CD4-positive, alpha-beta T cell treated with Interleukin-4 for 4 hours (primary cell): Measurements from ENCODE around the gene SSBP1.
"Not testable (repeated sequence)": the region's sequence is repeated elsewhere in the genome, so short reads cannot be mapped to it uniquely, and the experiment has no call there.

Experiments used
- DNase-seq: peaks from one replicate; pipeline ENCODE4 v3.0.0-alpha.2; 2020

Gene SSBP1

DNA sequence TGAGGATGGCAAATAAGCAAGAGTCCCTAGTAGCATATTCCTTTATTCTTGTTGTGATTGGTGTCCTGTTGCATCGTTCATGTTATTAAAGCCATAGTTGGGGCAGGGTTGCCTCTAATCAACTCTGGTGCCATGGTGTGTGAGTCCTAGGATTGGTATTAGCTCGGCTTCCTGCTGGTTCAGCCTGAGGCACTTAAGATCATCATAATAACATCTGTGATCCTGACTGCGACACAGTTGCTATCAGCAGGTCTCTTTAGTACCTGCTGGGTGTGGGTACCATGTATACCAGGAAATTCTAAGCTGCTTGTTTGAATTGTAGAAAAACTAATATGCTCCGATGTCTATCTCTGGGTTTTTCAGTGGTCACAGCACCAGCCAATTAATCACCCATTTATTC lies 28.4 kb upstream of the SSBP1 start:
- DNase-seq = no peak

DNA sequence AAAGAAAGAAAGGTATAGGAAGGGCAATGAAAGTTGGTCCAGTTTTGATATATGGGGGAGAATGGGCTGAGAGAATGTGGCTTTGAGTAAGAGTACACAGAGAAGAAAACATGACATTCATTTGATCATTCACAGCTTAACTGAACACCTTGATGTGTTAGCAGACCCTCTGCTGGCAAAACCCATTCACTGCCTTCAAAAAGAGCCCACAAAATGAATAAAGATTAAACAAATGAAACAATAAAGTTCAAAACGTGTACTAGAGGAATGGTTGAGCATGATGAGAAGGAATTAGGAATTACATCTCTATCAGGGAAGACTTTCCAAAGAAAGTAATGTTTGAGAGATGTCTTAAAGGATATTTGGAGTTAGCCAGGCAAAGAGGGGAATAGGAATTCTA lies 27.9 kb upstream of the SSBP1 start:
- DNase-seq = peak; percentile 8

DNA sequence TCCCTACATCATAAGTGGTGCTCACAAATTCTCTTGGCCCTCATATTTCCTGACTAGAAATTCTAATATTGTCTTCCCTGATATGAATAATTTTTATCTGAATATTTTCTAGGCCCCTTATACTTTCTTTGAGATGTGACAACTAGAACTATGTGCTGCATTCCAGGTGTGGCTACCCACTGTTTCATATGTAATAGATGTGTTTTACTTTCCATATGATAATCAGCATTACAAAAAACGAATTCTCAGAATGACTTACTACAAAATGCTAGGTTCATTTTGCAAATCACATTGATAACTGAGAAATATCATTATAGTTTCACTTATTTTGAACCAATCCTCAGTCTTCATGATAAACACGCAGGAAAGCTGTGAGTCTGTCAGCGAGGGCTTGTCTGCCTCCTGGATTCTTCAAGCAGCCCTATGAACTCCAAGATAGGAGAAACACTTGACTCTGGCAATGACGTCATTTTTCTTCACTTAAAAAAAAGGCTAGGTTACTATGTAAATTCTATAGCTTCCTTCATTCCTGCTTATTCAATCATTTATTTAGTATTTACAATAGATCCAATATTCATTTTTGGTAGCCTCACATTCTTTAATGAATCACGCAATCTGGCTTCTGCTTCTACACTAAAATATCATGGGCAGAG lies 25.4 kb upstream of the SSBP1 start:
- no peak for DNase-seq

DNA sequence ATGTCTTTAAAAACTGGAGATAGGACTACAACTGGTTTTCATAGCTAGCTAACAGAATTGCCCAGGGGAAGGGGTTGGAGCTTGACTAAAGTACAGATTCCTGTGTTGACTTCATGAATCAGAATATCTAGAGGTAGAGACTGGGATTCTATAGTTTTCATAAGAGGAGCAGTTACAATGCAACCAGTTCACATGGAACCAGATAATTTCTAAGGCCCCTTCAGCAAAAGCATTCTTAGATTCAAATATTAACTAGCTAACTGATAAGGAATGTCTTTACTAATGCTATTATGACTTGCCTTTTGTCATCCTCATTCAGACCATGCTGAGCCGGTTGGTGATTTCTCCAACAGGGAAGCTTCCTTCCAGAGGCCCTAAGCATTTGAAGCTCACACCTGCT lies 24.3 kb upstream of the SSBP1 start:
- no peak for DNase-seq

DNA sequence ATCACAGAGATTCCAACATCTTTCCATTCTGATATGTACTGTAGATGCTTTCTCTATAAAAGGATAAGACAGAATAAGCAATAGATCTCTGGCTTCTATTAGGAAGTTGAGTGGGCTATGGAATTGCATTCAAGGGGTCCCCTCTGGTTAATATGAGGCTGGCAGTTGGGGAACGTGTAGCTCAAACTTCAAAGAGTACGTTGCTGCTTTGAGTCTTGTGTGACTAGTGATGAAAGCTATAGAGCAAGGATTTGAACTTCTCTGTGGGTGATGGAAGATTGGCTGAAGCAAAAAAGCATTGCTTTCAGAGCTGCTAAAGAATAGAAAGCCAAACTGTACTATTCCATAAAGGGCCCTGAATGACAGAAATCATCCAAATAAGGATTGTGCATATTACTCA lies 23.6 kb upstream of the SSBP1 start:
- no peak for DNase-seq

DNA sequence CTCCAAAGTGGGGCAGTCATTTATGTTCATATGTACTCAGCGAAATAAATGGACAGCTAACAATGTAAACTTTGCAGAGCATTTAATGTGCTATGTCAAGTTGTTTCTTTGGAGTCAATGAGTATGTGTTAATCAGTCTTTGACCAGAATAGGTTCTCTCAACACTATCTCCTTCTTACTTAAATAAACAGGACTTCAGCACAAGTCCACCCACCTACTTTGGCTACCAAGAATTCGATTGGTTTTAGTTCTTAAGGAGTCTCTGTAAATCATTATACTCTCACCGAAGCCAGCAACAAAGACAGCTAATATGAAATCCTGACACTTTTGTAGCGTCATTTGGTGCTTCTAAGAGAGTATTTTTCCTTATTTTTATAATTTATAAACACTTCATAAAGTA lies 23.1 kb upstream of the SSBP1 start:
- no peak for DNase-seq

DNA sequence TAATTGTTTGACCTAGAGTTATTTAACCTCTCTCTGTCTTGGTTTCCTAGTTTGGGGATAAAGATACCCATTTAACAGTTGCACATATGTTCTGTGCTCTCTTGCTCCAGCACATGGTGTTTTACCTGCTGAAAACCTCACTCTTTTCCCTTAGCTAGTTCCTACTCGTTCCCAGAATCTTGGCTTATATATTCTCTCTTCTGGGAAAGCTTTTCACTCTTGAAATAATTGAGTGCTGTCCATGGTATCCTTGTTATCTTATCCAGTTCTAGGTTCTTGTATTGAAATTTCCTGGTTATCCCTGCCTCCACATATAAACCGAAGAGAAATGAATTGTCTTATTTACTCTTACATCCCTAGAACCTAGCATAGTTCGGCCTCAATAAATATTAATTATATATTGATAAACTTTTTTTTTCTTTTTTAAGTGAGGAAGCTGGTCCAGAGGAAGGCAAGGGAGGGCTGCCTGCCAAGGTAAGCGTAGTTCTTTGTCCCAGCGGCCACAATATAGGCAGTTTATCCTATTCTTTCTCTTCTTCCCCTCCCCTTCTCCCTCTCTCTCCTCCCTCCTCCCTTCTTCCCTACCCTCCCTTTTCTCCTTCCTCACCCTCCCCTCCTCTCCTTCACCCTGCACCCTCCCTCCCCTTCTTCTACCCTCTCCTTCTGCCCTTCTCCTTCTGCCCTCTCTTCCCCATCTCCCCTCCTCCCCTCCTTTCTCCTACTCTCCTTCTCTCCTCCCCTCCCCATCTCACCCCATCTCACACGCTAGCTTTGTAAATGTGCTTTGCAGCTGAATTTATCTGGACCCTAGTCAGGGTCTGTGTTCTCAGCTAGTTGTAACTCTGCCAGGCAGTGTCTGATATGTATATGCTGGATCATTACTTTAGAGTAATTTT lies 22.1 kb upstream of the SSBP1 start:
- DNase-seq = no peak

DNA sequence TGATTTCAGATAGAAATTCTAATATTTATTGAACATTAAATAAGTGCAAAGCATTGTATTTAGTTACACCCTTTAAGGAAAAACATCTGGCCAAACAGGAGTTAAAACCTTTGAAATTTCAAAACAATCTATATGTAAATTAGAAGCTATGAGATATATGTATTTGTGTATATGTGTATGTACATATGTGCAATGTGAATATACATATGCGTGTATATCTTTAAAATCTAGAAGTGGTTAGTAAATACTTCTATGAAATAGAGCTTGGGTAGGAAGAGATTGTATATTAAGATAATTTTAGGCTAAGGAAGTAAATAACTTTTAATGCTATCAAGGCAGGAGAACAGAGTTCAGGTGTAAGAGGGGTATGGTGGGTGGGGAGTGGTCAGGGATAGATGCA lies 20.7 kb upstream of the SSBP1 start:
- no peak for DNase-seq

DNA sequence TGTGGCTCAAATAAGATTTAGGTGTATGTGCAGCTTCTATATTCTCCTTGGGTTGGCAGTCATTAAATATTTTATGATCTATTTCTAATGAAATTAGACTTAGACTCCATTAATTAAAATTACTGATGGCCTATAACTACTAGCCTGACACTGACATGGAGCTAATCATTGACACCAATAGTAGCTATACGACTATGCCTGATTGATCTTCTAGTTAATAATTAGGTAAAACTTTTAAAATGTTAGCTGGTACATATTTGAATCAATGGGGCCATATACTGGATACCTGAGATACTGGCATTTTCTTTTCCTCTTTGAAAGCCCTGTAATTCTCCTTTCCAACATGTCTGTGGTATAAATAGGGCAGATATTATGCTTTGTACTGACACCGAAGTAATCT lies 15.6 kb upstream of the SSBP1 start:
- DNase-seq = no peak

DNA sequence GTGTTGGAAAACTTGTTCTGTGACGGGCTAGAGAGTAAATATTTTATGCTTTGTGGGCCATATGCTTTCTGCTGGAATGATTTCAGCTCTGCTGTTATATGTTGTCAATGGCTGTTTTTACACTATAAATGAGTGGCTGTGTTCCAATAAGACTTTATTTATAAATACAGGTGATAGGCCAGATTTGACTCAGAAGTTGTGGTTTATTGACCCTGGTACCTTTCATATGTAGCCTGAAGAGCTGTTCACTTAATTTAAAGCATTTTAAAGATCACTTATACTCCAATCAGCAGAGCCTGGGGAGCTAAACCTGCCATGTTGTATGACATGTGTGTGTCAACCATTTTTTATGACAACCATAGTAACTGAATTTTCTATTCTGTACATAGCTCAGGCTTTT lies 9.1 kb upstream of the SSBP1 start:
- DNase-seq = no peak

DNA sequence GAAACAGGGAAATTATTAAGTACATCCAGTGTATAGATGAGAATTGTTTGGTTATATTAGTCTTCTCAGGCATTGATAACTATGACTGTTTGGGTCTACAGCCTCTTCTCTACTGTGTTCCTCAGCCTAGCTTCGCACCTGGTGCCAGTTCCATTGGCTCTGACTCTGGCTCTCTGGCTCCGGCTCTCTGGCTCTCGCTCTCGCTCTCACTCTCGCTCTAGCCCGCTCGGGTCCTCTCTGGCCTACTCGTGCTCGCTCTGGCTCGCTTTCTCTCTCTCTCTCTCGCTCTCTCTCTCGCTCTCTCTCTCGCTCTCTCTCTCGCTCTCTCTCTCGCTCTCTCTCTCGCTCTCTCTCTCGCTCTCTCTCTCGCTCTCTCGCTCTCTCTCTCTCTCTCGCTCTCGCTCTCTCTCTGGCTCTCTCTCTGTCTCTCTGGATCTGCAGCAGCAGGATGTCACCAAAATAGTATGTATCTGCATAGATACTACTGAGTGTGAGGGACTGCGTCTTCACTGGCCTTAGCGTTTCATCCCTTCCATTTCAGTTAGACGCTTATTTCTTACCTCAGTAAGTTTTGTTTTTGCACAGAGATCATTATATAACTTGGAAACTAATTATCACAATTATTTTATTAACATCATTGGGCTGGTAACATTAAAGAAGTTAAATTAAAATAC lies 6.5 kb upstream of the SSBP1 start:
- DNase-seq = no peak

DNA sequence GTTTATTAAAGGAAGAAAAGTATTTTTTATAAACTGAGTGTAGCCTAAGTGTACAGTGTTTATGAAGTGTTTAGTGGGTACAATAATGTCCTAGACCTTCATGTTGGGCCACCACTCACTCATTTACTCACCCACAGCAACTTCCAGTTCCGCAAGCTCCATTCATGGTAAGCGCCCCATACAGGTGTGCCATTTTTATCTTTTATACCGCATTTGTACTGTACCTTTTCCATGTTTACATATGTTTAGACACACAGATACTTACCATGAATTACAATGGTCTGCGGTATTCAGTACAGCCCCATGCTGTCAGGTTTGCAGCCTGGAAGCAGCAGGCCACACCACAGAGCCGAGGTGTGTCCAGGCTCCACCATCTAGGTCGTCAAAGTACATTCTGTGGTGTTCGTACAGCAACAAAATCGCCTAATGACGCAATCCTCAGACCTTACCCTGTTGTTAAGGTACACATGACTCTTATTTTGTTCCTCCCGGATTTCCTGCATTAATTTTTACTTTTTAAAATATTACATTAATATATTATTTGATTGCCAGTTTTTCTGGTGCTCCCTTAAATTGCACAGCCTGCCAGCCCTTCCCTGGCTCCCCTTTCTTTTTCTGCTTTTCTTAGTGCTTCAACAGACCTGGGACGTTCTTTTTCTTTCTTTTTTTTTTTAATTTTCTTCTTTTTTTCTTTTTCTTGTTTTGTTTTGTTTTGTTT lies 881 bp upstream of the SSBP1 start:
- peak; percentile 7 for DNase-seq

DNA sequence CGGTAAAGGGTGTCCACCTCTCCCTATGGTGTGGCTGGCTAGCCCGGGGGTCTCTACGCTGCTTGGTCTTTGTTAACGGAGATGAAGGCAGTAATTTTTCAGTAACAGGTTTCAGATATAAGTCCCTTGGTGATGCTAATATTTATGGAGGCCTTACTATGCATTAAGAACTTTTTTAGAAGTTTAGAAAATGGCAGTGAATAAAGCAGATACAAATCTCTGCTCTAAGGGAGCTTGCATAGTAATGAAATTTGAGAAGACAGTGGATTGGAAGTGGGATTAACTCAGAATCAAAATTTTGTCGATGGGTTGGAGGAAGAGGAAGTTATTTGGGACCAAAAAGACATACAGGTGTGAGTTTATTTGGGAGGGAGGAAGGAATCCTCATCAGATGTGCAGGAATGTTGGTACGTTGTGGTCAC lies 445 bp downstream of the SSBP1 start:
- DNase-seq = no peak

DNA sequence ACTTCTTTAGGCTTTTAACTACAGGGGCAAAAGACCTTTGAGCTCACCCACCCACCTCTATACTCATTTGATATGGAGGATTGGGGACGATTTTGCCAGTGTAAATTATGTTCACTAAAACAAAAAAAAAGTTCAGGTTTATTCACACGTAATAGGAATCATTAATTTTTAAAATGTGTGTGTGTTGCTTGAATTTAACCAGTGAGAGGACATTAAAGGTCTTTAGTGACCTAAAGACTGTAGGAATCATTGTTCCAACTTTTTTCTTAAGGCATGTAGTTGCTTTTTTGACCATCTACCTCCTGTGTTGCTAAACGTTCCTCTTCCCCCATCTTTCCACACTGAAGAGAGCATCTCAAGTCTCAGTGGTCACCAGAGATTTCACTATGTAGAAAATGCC lies 1.1 kb downstream of the SSBP1 start:
- DNase-seq = no peak

DNA sequence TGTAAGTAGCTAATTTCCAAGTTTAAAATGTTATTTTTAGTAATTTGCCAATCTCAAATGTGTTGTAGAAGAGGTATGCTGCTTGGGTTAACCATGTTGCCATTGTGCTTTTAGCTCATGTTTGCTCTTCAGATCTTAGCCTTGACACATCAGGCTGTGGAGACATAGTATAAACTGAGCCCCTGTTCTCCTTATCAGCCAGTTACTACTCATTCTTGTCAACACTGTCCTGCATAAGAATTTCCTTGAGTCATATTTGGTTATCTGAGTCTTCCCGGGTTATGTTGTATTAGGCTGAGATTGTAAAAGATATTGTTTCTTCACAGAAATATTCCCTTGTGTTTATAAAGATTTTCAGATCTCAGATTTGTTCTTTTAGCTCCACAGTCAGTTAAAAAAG lies 4.1 kb downstream of the SSBP1 start:
- no peak for DNase-seq

DNA sequence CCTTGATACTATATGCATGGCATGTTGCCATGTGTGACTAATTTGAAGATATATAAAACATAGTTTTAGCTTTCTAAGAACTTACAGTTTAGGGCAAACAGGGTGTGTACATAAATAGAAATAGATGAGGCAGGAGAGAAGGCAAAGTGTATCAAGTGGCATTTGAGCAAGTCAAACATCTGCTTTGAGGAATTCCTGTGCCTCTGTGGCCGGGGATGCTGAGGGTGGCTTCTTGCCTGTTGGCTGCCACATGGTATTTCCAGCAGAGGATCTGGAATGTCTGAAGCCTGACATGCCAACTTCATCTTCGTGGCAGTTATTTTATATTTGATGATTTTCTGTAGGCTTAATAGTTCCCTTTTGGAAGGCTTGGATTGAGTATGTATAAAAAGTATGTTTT lies 6.0 kb downstream of the SSBP1 start:
- no peak for DNase-seq

DNA sequence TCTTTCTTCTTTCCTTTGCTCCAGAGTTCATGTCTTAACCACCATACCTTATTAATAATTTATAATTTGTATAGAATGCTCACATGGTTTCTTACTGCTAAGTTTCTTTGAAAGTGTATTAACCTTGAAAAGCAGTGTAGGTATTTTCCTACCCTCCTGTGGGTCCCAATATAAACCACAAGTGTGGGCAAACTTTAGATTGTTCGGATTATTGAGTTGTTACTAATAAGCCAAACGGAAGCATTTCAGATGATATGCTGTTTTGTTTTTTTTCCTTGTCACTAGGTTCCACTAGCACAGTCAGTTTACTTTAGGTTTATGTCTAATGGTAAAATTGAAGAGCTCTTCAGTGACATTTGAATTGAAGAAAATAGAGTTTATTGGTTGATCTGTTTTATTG lies 10.2 kb downstream of the SSBP1 start:
- DNase-seq = no peak

DNA sequence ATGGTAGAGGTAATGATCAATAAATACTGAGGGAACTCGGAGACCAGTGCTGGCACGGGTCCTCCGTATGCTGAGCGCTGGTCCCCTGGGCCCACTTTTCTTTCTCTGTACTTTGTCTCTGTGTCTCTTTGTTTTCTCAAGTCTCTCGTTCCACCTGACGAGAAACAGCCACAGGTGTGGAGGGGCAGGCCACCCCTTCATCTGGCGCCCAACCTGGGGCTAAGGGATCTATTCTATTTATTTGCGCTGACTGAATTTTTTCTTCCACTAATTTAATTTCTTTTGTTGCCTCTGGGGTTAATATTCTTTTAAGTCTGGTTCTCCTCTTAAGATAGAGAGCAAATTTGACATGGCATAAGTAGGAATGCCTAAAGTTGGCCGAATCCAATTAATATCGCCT lies 13.7 kb downstream of the SSBP1 start:
- not testable (repeated sequence) for DNase-seq

DNA sequence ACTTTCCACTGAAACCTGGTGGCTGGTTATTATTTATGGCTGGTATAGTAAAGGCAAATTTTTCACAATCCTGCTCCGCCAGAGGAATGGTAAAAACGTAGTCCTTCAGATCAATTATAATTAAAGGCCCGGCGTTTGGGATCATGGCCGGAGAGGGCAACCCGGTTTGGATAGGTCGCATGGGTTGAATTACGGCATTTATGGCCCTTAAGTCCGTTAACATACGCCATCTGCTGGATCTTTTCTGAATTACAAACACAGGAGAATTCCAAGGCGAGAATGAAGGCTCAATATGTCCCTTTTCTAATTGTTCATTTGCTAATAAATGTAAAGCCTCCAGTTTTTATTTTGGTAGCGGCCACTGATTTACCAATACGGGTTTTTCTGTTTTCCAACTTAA lies 14.5 kb downstream of the SSBP1 start:
- no peak for DNase-seq

DNA sequence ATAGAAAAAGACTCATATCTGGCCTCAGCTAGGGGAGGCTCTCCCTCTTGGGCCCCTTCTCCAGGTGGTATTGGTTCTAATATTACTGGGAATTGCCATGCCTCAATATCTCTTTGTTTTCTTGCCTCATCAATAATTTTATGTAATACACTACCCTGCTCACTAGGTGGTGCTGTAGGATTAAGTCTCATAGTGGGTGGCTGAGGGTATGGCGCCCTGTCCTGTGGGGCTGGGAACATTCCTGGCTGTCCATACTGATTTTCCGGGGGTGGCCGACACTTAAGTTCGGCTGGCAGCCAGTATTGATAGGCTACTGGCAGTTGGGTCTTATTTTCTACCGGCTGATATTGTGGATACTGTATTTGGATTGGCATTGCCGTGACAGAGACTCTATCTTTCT lies 16.8 kb downstream of the SSBP1 start:
- no peak for DNase-seq

DNA sequence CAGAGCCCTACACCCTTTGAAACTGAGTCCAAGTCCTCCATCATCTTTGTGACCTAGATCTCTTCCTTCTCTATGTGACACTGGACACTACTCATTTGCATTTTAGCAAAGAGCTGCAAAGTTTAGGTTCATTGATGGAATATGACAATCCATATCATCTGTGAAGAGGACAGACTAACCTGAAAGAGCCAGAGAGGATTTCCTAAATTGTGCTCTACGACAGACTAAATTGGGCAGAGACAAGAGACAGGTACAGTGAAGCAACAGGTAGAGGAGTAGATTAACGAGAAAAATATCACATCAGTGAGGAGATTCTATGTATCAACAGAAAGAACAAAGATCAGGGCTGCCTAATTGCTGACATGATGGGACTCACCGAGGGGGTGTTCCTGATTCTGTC lies 25.6 kb downstream of the SSBP1 start, which contains the start of gene TAS2R3:
TAS2R3 (plus strand) TSS at position 301 of the 400 bp plus-strand sequence; CDS start at position 363, 62 bp downstream.
- no peak for DNase-seq

DNA sequence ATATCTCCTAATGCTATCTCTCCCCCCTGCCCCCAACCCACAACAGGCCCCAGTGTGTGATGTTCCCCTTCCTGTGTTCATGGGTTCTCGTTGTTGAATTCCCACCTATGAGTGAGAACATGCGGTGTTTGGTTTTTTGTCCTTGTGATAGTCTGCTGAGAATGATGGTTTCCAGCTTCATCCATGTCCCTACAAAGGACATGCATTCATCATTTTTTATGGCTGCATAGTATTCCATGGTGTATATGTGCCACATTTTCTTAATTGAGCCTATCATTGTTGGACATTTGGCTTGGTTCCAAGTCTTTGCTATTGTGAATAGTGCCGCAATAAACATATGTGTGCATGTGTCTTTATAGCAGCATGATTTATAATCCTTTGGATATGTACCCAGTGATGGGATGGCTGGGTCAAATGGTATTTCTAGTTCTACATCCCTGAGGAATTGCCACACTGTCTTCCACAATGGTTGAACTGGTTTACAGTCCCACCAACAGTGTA lies 32.0 kb downstream of the SSBP1 start:
- DNase-seq = not testable (repeated sequence)

DNA sequence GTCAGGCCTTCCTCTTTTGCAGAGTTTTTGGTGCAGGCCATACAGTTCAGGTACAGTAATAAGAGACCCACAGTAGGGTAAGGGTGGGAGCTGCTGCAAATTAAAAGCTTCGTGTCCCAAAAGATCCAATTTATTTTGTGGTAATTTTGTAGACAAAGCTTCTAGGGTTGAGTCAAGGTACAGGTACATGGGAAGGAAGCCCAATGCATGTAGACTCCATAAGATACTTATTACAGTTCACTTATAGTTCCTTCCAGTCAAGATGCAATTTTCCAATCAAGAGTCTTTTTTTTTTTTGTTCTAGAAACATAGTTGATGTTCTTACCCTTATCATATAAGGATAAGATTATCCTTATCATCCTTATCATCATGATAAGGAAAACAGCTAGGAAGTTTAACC lies 38.2 kb downstream of the SSBP1 start, which contains the start of gene TAS2R4:
TAS2R4 (plus strand) TSS at position 301 of the 400 bp plus-strand sequence. CDS start 1,815 bp downstream, outside the sequence.
- DNase-seq = no peak
